ENCODE data around the gene CX3CL1.

DNA sequence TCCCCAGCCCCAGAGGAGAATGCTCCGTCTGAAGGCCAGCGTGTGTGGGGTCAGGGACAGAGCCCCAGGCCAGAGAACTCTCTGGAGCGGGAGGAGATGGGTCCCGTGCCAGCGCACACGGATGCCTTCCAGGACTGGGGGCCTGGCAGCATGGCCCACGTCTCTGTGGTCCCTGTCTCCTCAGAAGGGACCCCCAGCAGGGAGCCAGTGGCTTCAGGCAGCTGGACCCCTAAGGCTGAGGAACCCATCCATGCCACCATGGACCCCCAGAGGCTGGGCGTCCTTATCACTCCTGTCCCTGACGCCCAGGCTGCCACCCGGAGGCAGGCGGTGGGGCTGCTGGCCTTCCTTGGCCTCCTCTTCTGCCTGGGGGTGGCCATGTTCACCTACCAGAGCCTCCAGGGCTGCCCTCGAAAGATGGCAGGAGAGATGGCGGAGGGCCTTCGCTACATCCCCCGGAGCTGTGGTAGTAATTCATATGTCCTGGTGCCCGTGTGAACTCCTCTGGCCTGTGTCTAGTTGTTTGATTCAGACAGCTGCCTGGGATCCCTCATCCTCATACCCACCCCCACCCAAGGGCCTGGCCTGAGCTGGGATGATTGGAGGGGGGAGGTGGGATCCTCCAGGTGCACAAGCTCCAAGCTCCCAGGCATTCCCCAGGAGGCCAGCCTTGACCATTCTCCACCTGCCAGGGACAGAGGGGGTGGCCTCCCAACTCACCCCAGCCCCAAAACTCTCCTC is 10.4 kb downstream of the CX3CL1 start:
- TF ChIP-seq, protein P1, sequence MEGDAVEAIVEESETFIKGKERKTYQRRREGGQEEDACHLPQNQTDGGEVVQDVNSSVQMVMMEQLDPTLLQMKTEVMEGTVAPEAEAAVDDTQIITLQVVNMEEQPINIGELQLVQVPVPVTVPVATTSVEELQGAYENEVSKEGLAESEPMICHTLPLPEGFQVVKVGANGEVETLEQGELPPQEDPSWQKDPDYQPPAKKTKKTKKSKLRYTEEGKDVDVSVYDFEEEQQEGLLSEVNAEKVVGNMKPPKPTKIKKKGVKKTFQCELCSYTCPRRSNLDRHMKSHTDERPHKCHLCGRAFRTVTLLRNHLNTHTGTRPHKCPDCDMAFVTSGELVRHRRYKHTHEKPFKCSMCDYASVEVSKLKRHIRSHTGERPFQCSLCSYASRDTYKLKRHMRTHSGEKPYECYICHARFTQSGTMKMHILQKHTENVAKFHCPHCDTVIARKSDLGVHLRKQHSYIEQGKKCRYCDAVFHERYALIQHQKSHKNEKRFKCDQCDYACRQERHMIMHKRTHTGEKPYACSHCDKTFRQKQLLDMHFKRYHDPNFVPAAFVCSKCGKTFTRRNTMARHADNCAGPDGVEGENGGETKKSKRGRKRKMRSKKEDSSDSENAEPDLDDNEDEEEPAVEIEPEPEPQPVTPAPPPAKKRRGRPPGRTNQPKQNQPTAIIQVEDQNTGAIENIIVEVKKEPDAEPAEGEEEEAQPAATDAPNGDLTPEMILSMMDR (conservative IDR thresholded peaks at IDR 0.05; ENCODE audit: low read depth, low read length) = peak; percentile 19; the same call in 1 of the 2 replicates
- TF ChIP-seq EZH2 (IDR thresholded peaks at IDR 0.05; ENCODE audit: low read length, unreplicated experiment) (no peak), EZH2phosphoT487 (IDR thresholded peaks at IDR 0.05; ENCODE audit: borderline replicate concordance, low read length) (no peak)
